HuH-7.5 (cell line): ENCODE data around the gene ADGRD1.
"Not testable (repeated sequence)": the region's sequence is repeated elsewhere in the genome, so short reads cannot be mapped to it uniquely, and the experiment has no call there.

Experiments used
- DNase-seq: peaks from one replicate; pipeline ENCODE4 v3.0.0; 2011; ENCODE audit warnings: low spot score

ADGRD1 gene

GRCh38 chr12:131056626-131057025 is 102.9 kb downstream of the ADGRD1 start:
- no peak for DNase-seq

GRCh38 chr12:131057211-131057721 is 103.6 kb downstream of the ADGRD1 start:
- no peak for DNase-seq

GRCh38 chr12:131057722-131058515 is 104.2 kb downstream of the ADGRD1 start:
- no peak for DNase-seq

- DNase-seq, result no peak
Observed at GRCh38 chr12:131058700-131059099, 105.0 kb downstream of the ADGRD1 start.

- no peak for DNase-seq
Observed at GRCh38 chr12:131060011-131060703, 106.5 kb downstream of the ADGRD1 start.

GRCh38 chr12:131061041-131061806 is 107.5 kb downstream of the ADGRD1 start:
- no peak for DNase-seq

GRCh38 chr12:131063413-131063812 is 109.7 kb downstream of the ADGRD1 start:
- no peak for DNase-seq

- no peak for DNase-seq
Observed at GRCh38 chr12:131063960-131064359, 110.3 kb downstream of the ADGRD1 start.

GRCh38 chr12:131065279-131065678 is 111.6 kb downstream of the ADGRD1 start:
- no peak for DNase-seq

GRCh38 chr12:131065801-131066200 is 112.1 kb downstream of the ADGRD1 start:
- DNase-seq, result no peak

GRCh38 chr12:131066207-131066885 is 112.6 kb downstream of the ADGRD1 start:
- DNase-seq, result no peak

- DNase-seq, result no peak
Observed at GRCh38 chr12:131066886-131067490, 113.3 kb downstream of the ADGRD1 start.

GRCh38 chr12:131067981-131068851 is 114.5 kb downstream of the ADGRD1 start:
- no peak for DNase-seq

- DNase-seq, result not testable (repeated sequence)
Observed at GRCh38 chr12:131068926-131069720, 115.4 kb downstream of the ADGRD1 start.

GRCh38 chr12:131070136-131070535 is 116.4 kb downstream of the ADGRD1 start:
- DNase-seq, result not testable (repeated sequence)

GRCh38 chr12:131070668-131071067 is 117.0 kb downstream of the ADGRD1 start:
- DNase-seq, result not testable (repeated sequence)

GRCh38 chr12:131071234-131071820 is 117.6 kb downstream of the ADGRD1 start:
- not testable (repeated sequence) for DNase-seq

- not testable (repeated sequence) for DNase-seq
Observed at GRCh38 chr12:131071950-131072349, 118.2 kb downstream of the ADGRD1 start.
